Sigmoid colon (tissue), 7 donors: ENCODE results near the gene IRF2. TPM values are rescaled to one million over a fixed set of nuclear protein-coding genes. Genes with fewer than 3 reads are reported as not detected.

Source experiments
- DNase-seq: peaks from one replicate; pipeline ENCODE4 v3.0.0-alpha.2; 2019
- H3K27ac ChIP-seq, 4 donors: fragments of 200-600 bp; sonication (generic); one replicate each; pipeline ENCODE4 v1.5.1; 2016 to 2019; ENCODE audit warnings: mild to moderate bottlenecking in 1 of 4
- H3K27me3 ChIP-seq, 3 donors: fragments of 200-600 bp; sonication (generic); one replicate each; pipeline ENCODE4 v1.5.1; 2019; ENCODE audit warnings: mild to moderate bottlenecking in 1 of 3
- H3K36me3 ChIP-seq, 4 donors: fragments of 200-600 bp; sonication (generic); one replicate each; pipeline ENCODE4 v1.5.1; 2016 to 2019
- H3K4me1 ChIP-seq, 4 donors: fragments of 200-600 bp; sonication (generic); one replicate each; pipeline ENCODE4 v1.5.1; 2017 to 2019
- H3K4me3 ChIP-seq, 4 donors: fragments of 200-600 bp; sonication (generic); one replicate each; pipeline ENCODE4 v1.5.1; 2017 to 2019; ENCODE audit warnings: mild to moderate bottlenecking in 2 of 4, moderate library complexity in 1 of 4
- H3K9me3 ChIP-seq, 4 donors: fragments of 200-600 bp in 3 of 4; sonication (generic) in 3 of 4; one replicate each; pipeline versions ENCODE4 v1.5.1 to v1.6.1; 2013 to 2019
- CTCF ChIP-seq, 4 experiments: fragments of 450-650 bp in 3 of 4; fragments of 200-600 bp in 1 of 4; IDR thresholded peaks; one replicate each; pipeline ENCODE4 v1.5.1; 2016 to 2019; ENCODE audit warnings: antibody characterized with exemption in 4 of 4, mild to moderate bottlenecking in 3 of 4, moderate library complexity in 2 of 4
- EP300 ChIP-seq, 4 donors: sonication (generic); formaldehyde crosslinking; IDR thresholded peaks; one replicate each; pipeline ENCODE4 v1.6.1; 2017; ENCODE audit warnings: antibody characterized with exemption in 4 of 4
- POLR2A ChIP-seq, 2 donors: fragments of 450-650 bp; IDR thresholded peaks; one replicate each; pipeline ENCODE4 v1.6.1; 2016; ENCODE audit warnings: antibody characterized with exemption in 2 of 2, mild to moderate bottlenecking in 2 of 2, moderate library complexity in 2 of 2
- POLR2AphosphoS5 ChIP-seq, 4 donors: sonication (generic); formaldehyde crosslinking; IDR thresholded peaks; one replicate each; pipeline ENCODE4 v1.6.1; 2017; ENCODE audit warnings: antibody characterized with exemption in 4 of 4
- WGBS, 2 donors: extraction: QIAGEN DNeasy Blood & Tissue Kit; methylation state at CpG; one replicate each; pipeline ENCODE4 v1.1.7; 2013; 5-methylcytosine and 5-hydroxymethylcytosine counted together
- intact Hi-C: fragments of 100-400 bp; cut with DNase I; formaldehyde crosslinking; loops from one replicate; pipeline ENCODE4 v1.15.1; 2023
- polyA plus RNA-seq, 3 donors: library from polyadenylated mRNA; stranded (reverse); fragments of 200-250 nt; gene quantifications; one replicate each; pipeline ENCODE4 v1.2.3, GENCODE V29; 2013
- total RNA-seq, 4 donors: library from RNA; depleted of rRNA; stranded (reverse); fragments of >200 nt; gene quantifications; one replicate each; pipeline ENCODE4 v1.1.0, GENCODE V29; 2016
- donor health status: healthy with polysubstance abuse.
- donor health status: Bipolar disorder and iron deficiency.
- donor health status: healthy.

Gene IRF2
- total and polyA plus RNA-seq, 7 donors = 27.6 to 41.8 (median 31.9) TPM

- no peaks in the 10 kb centered on the region for H3K27me3 ChIP-seq
- DNase-seq = no peak
- H3K4me1 ChIP-seq = peaks cover 0 to 17% (median 0%) of the 10 kb centered on the region in 4 donors
- H3K4me3 ChIP-seq = no peak overlapping the region
- no peaks in the 10 kb centered on the region for H3K9me3 ChIP-seq
- H3K27ac ChIP-seq = peak overlapping the region; percentile 10 to 55 (median 24)
- 82 to 90% methylated on average over 8 of the region's 8 CpGs for WGBS, 2 donors
- TF ChIP-seq POLR2A (IDR thresholded peaks at IDR 0.05) (no peak), POLR2AphosphoS5 (IDR thresholded peaks at IDR 0.05) (no peak), EP300 (IDR thresholded peaks at IDR 0.05) (no peak), CTCF (IDR thresholded peaks at IDR 0.05) (no peak)
- H3K36me3 ChIP-seq = peaks cover 6 to 71% (median 32%) of the 10 kb centered on the region in 4 donors
- intact Hi-C loops = no loop called here
Observed at GRCh38 chr4:184408021-184408683, 66.2 kb downstream of the IRF2 start.

- Histone ChIP-seq H3K36me3 (peaks cover 6 to 82% (median 32%) of the 10 kb centered on the region in 4 donors), H3K9me3 (no peaks in the 10 kb centered on the region), H3K4me1 (peaks cover 0 to 15% (median 0%) of the 10 kb centered on the region in 4 donors), H3K27me3 (no peaks in the 10 kb centered on the region), H3K27ac (peak overlapping the region; percentile 10 to 55 (median 24)), H3K4me3 (no peak overlapping the region)
- TF ChIP-seq POLR2A (IDR thresholded peaks at IDR 0.05) = no peak
- TF ChIP-seq POLR2AphosphoS5 (IDR thresholded peaks at IDR 0.05) = no peak
- TF ChIP-seq CTCF (IDR thresholded peaks at IDR 0.05) = no peak
- TF ChIP-seq EP300 (IDR thresholded peaks at IDR 0.05) = no peak
- DNase-seq = no peak
- intact Hi-C loops = no loop called here
- WGBS, 2 donors = 19 to 37% methylated on average over 6 of the region's 6 CpGs
Observed at GRCh38 chr4:184406958-184407391, 67.4 kb downstream of the IRF2 start.

- no peak for DNase-seq
- H3K27me3 ChIP-seq = no peaks in the 10 kb centered on the region
- intact Hi-C loops = no loop called here
- no peak overlapping the region for H3K27ac ChIP-seq
- H3K4me1 ChIP-seq = peaks cover 0 to 15% (median 3%) of the 10 kb centered on the region in 4 donors
- H3K9me3 ChIP-seq = no peaks in the 10 kb centered on the region
- no peak overlapping the region for H3K4me3 ChIP-seq
- H3K36me3 ChIP-seq = peaks cover under 1 to 90% (median 33%) of the 10 kb centered on the region in 4 donors
- TF ChIP-seq CTCF (IDR thresholded peaks at IDR 0.05) (no peak), POLR2A (IDR thresholded peaks at IDR 0.05) (no peak), EP300 (IDR thresholded peaks at IDR 0.05) (no peak), POLR2AphosphoS5 (IDR thresholded peaks at IDR 0.05) (no peak)
Observed at GRCh38 chr4:184404047-184404446, 70.3 kb downstream of the IRF2 start.

GRCh38 chr4:184403384-184403781 is 71.0 kb downstream of the IRF2 start:
- no peak overlapping the region for H3K4me3 ChIP-seq
- WGBS, 2 donors = 79 to 83% methylated on average over 1 of the region's 1 CpG
- no peak for DNase-seq
- H3K27ac ChIP-seq = no peak overlapping the region
- intact Hi-C loops = no loop called here
- H3K4me1 ChIP-seq = peaks cover 0 to 13% (median 3%) of the 10 kb centered on the region in 4 donors
- peaks cover 0 to 90% (median 36%) of the 10 kb centered on the region in 4 donors for H3K36me3 ChIP-seq
- TF ChIP-seq POLR2A (IDR thresholded peaks at IDR 0.05) = no peak
- TF ChIP-seq EP300 (IDR thresholded peaks at IDR 0.05) = no peak
- no peak for TF ChIP-seq CTCF (IDR thresholded peaks at IDR 0.05)
- TF ChIP-seq POLR2AphosphoS5 (IDR thresholded peaks at IDR 0.05) = no peak
- no peaks in the 10 kb centered on the region for H3K9me3 ChIP-seq
- H3K27me3 ChIP-seq = no peaks in the 10 kb centered on the region
